Keratinocyte (primary cell): ENCODE measurements around the gene RASGEF1C. TPM values are rescaled to one million over a fixed set of nuclear protein-coding genes. Genes with fewer than 3 reads are reported as not detected.

Source experiments
- DNase-seq: peaks from one replicate; pipeline ENCODE4 v3.0.0-alpha.2; 2011; ENCODE audit warnings: low read depth, missing footprints, low spot score
- FAIRE-seq: peaks from 2 replicates; lab custom pipeline; 2011; peaks lifted over from hg19 to GRCh38; lab: Jason Lieb, UNC
- H2AFZ ChIP-seq: 2 replicates; pipeline ENCODE4 v1.6.0; 2012; ENCODE audit warnings: low read length, control low read depth, inconsistent platforms; ENCODE audit not compliant: control insufficient read depth
- H3K27ac ChIP-seq: 2 replicates; pipeline ENCODE4 v1.5.1; 2011; ENCODE audit warnings: low read length; ENCODE audit not compliant: control insufficient read depth, insufficient read depth
- H3K27me3 ChIP-seq: 3 replicates; pipeline ENCODE4 v1.6.0; 2011; ENCODE audit warnings: low read length; ENCODE audit not compliant: control insufficient read depth, insufficient read depth; ENCODE audit errors: extremely low read depth
- H3K36me3 ChIP-seq, 2 experiments: 2 replicates in 1 of 2; 3 replicates in 1 of 2; pipeline ENCODE4 v1.5.1; 2011; ENCODE audit warnings: low read length in 2 of 2, mild to moderate bottlenecking in 1 of 2; ENCODE audit not compliant: control insufficient read depth in 2 of 2, insufficient read depth in 2 of 2; ENCODE audit errors: extremely low read depth in 1 of 2
- H3K4me1 ChIP-seq: 3 replicates; pipeline ENCODE4 v1.5.1; 2011; ENCODE audit warnings: low read length; ENCODE audit not compliant: control insufficient read depth, insufficient read depth; ENCODE audit errors: extremely low read depth
- H3K4me2 ChIP-seq: 3 replicates; pipeline ENCODE4 v1.6.0; 2011; ENCODE audit warnings: low read depth, low read length; ENCODE audit not compliant: control insufficient read depth, insufficient read depth; ENCODE audit errors: extremely low read depth
- H3K4me3 ChIP-seq, 3 experiments: fragments of 200-600 bp in 1 of 3; sonication (generic) in 1 of 3; 2 replicates in 2 of 3; 3 replicates in 1 of 3; pipeline ENCODE4 v1.5.1; 2011 to 2016; ENCODE audit warnings: low read length in 3 of 3, mild to moderate bottlenecking in 3 of 3, control low read depth in 2 of 3, inconsistent platforms in 1 of 3, low read depth in 1 of 3, mixed read lengths in 1 of 3, mixed run types in 1 of 3, moderate library complexity in 1 of 3; ENCODE audit not compliant: control insufficient read depth in 2 of 3, insufficient read depth in 2 of 3; ENCODE audit errors: extremely low read depth in 1 of 3
- H3K79me2 ChIP-seq: 2 replicates; pipeline ENCODE4 v1.6.0; 2012; ENCODE audit warnings: low read length; ENCODE audit not compliant: control insufficient read depth, insufficient read depth
- H3K9ac ChIP-seq: 3 replicates; pipeline ENCODE4 v1.6.0; 2011; ENCODE audit warnings: low read length; ENCODE audit not compliant: control insufficient read depth, insufficient read depth; ENCODE audit errors: extremely low read depth
- H3K9me1 ChIP-seq: 3 replicates; pipeline ENCODE4 v1.6.0; 2011; ENCODE audit warnings: low read length; ENCODE audit not compliant: control insufficient read depth, insufficient read depth; ENCODE audit errors: extremely low read depth
- H3K9me3 ChIP-seq: 2 replicates; pipeline ENCODE4 v1.5.1; 2012; ENCODE audit warnings: low read depth, low read length; ENCODE audit not compliant: control insufficient read depth
- H4K20me1 ChIP-seq: 3 replicates; pipeline ENCODE4 v1.6.0; 2011; ENCODE audit warnings: low read length; ENCODE audit not compliant: control insufficient read depth, insufficient read depth; ENCODE audit errors: extremely low read depth
- EZH2 ChIP-seq: IDR thresholded peaks from one replicate; pipeline ENCODE4 v1.6.1; 2012; ENCODE audit warnings: inconsistent platforms, mild to moderate bottlenecking, low read length, moderate library complexity
- dilution Hi-C: fragments of 300-500 bp; cut with MboI; formaldehyde crosslinking; loops from one replicate; pipeline ENCODE4 v1.7.0; 2020; ENCODE audit warnings: low sequenced_read_pairs; ENCODE audit not compliant: extremely low pct_ligation_motif_present
- polyA plus RNA-seq, 5 experiments: library from polyadenylated mRNA; depleted of rRNA in 3 of 5; stranded (reverse) in 3 of 5; stranded (forward) in 1 of 5; unstranded in 1 of 5; fragments of >200 nt; gene quantifications; 1 replicate in 1 of 5; 2 replicates in 3 of 5; 3 replicates in 1 of 5; pipeline versions ENCODE4 v1.2.1 to v1.2.3, GENCODE V29; 2011 to 2012; ENCODE audit warnings: missing spikeins in 2 of 5, low read depth in 1 of 5, low replicate concordance in 1 of 5
- TF ChIP-seq, protein P1 (sequence below), 3 experiments: IDR thresholded peaks in 1 of 3; conservative IDR thresholded peaks in 1 of 3; optimal IDR thresholded peaks in 1 of 3; 2 replicates in 2 of 3; 3 replicates in 1 of 3; pipeline versions ENCODE3 to v1.5.1; 2011; ENCODE audit warnings: low read length in 3 of 3, mild to moderate bottlenecking in 3 of 3, moderate library complexity in 2 of 3, control low read depth in 1 of 3, inconsistent platforms in 1 of 3; ENCODE audit not compliant: insufficient read depth in 2 of 3; ENCODE audit errors: extremely low read depth in 1 of 3

RASGEF1C gene
- polyA plus RNA-seq, 1 donor (not counting 4 experiments of a cell fraction or from before 2014, with no cell fraction given) = not detected

DNA sequence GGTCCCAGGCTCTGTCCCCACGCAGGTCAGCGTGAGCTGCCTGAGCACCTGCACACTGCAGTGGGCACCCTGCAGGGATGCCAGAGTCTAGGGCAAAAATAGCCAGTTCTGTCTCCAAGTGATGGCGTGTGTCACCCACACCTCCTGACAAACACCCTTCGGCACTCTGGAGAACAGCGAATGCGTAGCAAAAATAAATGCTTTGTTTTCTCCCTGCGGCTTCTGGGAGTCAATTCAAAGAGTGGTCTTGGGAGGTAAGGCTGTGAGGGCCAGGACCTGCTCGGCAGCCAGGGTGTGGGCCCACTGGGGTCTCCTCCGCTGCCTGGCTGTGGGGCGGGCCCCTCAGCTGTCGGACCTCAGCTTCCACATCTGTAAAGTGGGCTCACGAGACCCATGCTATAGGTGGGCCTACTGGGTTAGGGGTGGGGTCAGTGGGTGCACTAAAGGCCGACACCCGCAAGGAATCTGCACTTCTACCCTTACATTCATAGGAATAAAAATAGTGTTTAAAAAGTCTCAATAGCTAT lies 37.4 kb downstream of the RASGEF1C start:
- Histone ChIP-seq H2AFZ (no peak overlapping the region), H3K27ac (no peak overlapping the region), H4K20me1 (no peaks in the 10 kb centered on the region), H3K9ac (no peak overlapping the region), H3K9me1 (no peaks in the 10 kb centered on the region), H3K9me3 (no peaks in the 10 kb centered on the region), H3K4me2 (no peak overlapping the region), H3K27me3 (peaks cover 12% of the 10 kb centered on the region), H3K4me3 (no peak overlapping the region), H3K79me2 (no peaks in the 10 kb centered on the region), H3K36me3 (no peaks in the 10 kb centered on the region), H3K4me1 (no peaks in the 10 kb centered on the region)
- no peak for TF ChIP-seq EZH2
- TF ChIP-seq, protein P1, sequence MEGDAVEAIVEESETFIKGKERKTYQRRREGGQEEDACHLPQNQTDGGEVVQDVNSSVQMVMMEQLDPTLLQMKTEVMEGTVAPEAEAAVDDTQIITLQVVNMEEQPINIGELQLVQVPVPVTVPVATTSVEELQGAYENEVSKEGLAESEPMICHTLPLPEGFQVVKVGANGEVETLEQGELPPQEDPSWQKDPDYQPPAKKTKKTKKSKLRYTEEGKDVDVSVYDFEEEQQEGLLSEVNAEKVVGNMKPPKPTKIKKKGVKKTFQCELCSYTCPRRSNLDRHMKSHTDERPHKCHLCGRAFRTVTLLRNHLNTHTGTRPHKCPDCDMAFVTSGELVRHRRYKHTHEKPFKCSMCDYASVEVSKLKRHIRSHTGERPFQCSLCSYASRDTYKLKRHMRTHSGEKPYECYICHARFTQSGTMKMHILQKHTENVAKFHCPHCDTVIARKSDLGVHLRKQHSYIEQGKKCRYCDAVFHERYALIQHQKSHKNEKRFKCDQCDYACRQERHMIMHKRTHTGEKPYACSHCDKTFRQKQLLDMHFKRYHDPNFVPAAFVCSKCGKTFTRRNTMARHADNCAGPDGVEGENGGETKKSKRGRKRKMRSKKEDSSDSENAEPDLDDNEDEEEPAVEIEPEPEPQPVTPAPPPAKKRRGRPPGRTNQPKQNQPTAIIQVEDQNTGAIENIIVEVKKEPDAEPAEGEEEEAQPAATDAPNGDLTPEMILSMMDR (optimal IDR thresholded peaks at IDR 0.05 in 1 of 3, IDR thresholded peaks at IDR 0.05 in 1 of 3, conservative IDR thresholded peaks at IDR 0.05 in 1 of 3; ENCODE audit: extremely low read depth in 1 of 3, insufficient read depth in 2 of 3, low read length in 3 of 3) = no peak
- DNase-seq (no peak), FAIRE-seq (no peak)
- dilution Hi-C loops = no loop called here

DNA sequence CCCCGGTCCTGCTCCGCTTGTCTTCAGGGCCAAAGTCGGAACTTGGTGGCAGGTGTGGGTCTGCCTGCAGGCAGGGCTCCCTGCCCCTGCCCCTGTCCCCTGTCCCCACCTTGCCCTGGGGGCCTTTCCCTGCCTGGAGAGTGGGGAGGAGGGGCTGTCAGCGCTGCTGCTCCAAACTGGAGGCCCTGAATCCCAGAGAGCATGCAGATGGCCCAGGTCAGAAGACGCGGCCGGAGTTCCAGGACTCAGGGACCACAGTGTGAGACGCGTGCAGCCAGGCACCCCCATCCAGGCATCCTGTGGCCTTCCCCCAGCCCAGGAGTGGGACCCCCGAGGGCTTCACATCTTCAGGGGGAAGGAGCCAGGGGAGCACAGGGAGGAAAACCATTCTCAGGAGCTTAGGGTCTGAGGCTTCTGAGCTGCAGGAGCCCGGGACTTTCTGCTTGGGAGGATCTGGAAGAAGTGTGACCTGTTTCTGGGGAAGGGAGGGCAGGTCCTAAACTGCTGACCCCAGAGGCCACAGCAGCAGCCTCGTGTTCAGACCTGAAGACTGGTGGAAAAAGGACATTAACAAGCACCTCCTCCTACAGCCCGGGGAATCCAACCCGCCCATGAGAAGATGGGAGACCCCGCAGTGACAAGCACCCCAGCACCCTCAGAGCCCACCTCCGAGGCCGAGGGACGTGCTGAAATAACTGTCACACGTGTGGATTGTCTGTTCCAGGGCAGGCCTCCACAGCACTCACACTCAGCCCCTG lies 38.0 kb downstream of the RASGEF1C start:
- Histone ChIP-seq H3K9me3 (no peaks in the 10 kb centered on the region), H3K27ac (no peak overlapping the region), H3K4me1 (no peaks in the 10 kb centered on the region), H3K9ac (no peak overlapping the region), H3K9me1 (no peaks in the 10 kb centered on the region), H3K36me3 (no peaks in the 10 kb centered on the region), H2AFZ (no peak overlapping the region), H3K4me3 (no peak overlapping the region), H3K4me2 (no peak overlapping the region), H4K20me1 (no peaks in the 10 kb centered on the region), H3K27me3 (peaks cover 12% of the 10 kb centered on the region), H3K79me2 (no peaks in the 10 kb centered on the region)
- TF ChIP-seq, protein P1 (optimal IDR thresholded peaks at IDR 0.05 in 1 of 3, IDR thresholded peaks at IDR 0.05 in 1 of 3, conservative IDR thresholded peaks at IDR 0.05 in 1 of 3; ENCODE audit: extremely low read depth in 1 of 3, insufficient read depth in 2 of 3, low read length in 3 of 3) = no peak
- TF ChIP-seq EZH2 = no peak
- dilution Hi-C loops = no loop called here
- DNase-seq (no peak), FAIRE-seq (no peak)
